GM18861 (cell line): ENCODE measurements around the gene PDCD1.
"Not testable (repeated sequence)": the region's sequence is repeated elsewhere in the genome, so short reads cannot be mapped to it uniquely, and the experiment has no call there.

Source experiments
- ATAC-seq: cut with Tn5 transposase; IDR thresholded peaks from one replicate; pipeline ENCODE4 v1.9.1; 2021; ENCODE audit not compliant: unreplicated experiment

The PDCD1 gene

GRCh38 chr2:241835611-241836010, 23.1 kb downstream of the PDCD1 start:
- no peak for ATAC-seq

- no peak for ATAC-seq
Measured at GRCh38 chr2:241834527-241835210, 24.0 kb downstream of the PDCD1 start.

- ATAC-seq, result not testable (repeated sequence)
Measured at GRCh38 chr2:241833756-241834526, 24.8 kb downstream of the PDCD1 start.

GRCh38 chr2:241833101-241833663, 25.5 kb downstream of the PDCD1 start:
- no peak for ATAC-seq

GRCh38 chr2:241827394-241827793, 31.3 kb downstream of the PDCD1 start:
- no peak for ATAC-seq

GRCh38 chr2:241823531-241824437, 34.9 kb downstream of the PDCD1 start:
- not testable (repeated sequence) for ATAC-seq

GRCh38 chr2:241822264-241822623, 36.5 kb downstream of the PDCD1 start:
- ATAC-seq, result no peak

- ATAC-seq, result no peak
Measured at GRCh38 chr2:241821460-241822263, 37.0 kb downstream of the PDCD1 start.

GRCh38 chr2:241820625-241821384, 37.9 kb downstream of the PDCD1 start:
- ATAC-seq, result no peak

GRCh38 chr2:241819947-241820624, 38.6 kb downstream of the PDCD1 start:
- not testable (repeated sequence) for ATAC-seq

GRCh38 chr2:241818943-241819270, 39.8 kb downstream of the PDCD1 start:
- ATAC-seq, result no peak

- no peak for ATAC-seq
Measured at GRCh38 chr2:241818229-241818942, 40.3 kb downstream of the PDCD1 start.

- not testable (repeated sequence) for ATAC-seq
Measured at GRCh38 chr2:241817821-241818215, 40.9 kb downstream of the PDCD1 start.

- no peak for ATAC-seq
Measured at GRCh38 chr2:241817126-241817820, 41.4 kb downstream of the PDCD1 start.

GRCh38 chr2:241816431-241817121, 42.1 kb downstream of the PDCD1 start:
- no peak for ATAC-seq

GRCh38 chr2:241815477-241816430, 42.9 kb downstream of the PDCD1 start:
- no peak for ATAC-seq
